Liver (tissue), 9 donors: ENCODE measurements around the gene FASTK. TPM values are rescaled to one million over a fixed set of nuclear protein-coding genes. Genes with fewer than 3 reads are reported as not detected.

Source experiments
- DNase-seq: peaks from one replicate; pipeline ENCODE4 v3.0.0-alpha.2; 2017; ENCODE audit warnings: low spot score
- H3K27ac ChIP-seq, 2 donors: one replicate each; pipeline ENCODE4 v1.7.0; 2013; ENCODE audit warnings: inconsistent platforms in 2 of 2, low read length in 2 of 2, control low read depth in 1 of 2, low read depth in 1 of 2, mild to moderate bottlenecking in 1 of 2
- H3K27me3 ChIP-seq, 4 donors: one replicate each; pipeline versions ENCODE4 v1.6.1 to v1.7.0; 2013; ENCODE audit warnings: low read length in 3 of 4, inconsistent platforms in 1 of 4, mild to moderate bottlenecking in 1 of 4, moderate library complexity in 1 of 4; ENCODE audit not compliant: control insufficient read depth in 4 of 4, insufficient read depth in 4 of 4
- H3K36me3 ChIP-seq, 4 donors: one replicate each; pipeline versions ENCODE4 v1.6.1 to v1.7.0; 2013; ENCODE audit warnings: low read length in 3 of 4, mild to moderate bottlenecking in 3 of 4, low read depth in 1 of 4, moderate library complexity in 1 of 4; ENCODE audit not compliant: control insufficient read depth in 4 of 4, insufficient read depth in 3 of 4
- H3K4me1 ChIP-seq, 4 donors: one replicate each; pipeline versions ENCODE4 v1.6.1 to v1.7.0; 2013; ENCODE audit warnings: low read length in 3 of 4, mild to moderate bottlenecking in 3 of 4, moderate library complexity in 1 of 4; ENCODE audit not compliant: control insufficient read depth in 4 of 4, insufficient read depth in 4 of 4
- H3K4me3 ChIP-seq, 3 donors: one replicate each; pipeline versions ENCODE4 v1.6.1 to v1.7.0; 2013; ENCODE audit warnings: low read length in 3 of 3, control low read depth in 1 of 3, low read depth in 1 of 3, mild to moderate bottlenecking in 1 of 3
- H3K9ac ChIP-seq, 2 donors: one replicate each; pipeline ENCODE4 v1.7.0; 2013; ENCODE audit warnings: low read length in 2 of 2, mild to moderate bottlenecking in 2 of 2, moderate library complexity in 2 of 2, control low read depth in 1 of 2, low read depth in 1 of 2
- H3K9me3 ChIP-seq, 4 donors: one replicate each; pipeline versions ENCODE4 v1.6.1 to v1.7.0; 2013; ENCODE audit warnings: low read length in 3 of 4; ENCODE audit not compliant: control insufficient read depth in 4 of 4
- EGR1 ChIP-seq, 2 donors: IDR thresholded peaks; 2 replicates each; pipeline ENCODE4 v1.6.1; 2016 to 2018; ENCODE audit warnings: antibody characterized with exemption in 2 of 2, low read depth in 2 of 2
- FOXA1 ChIP-seq: IDR thresholded peaks from 2 replicates; pipeline ENCODE4 v1.6.1; 2016; ENCODE audit warnings: antibody characterized with exemption
- FOXA2 ChIP-seq: IDR thresholded peaks from 2 replicates; pipeline ENCODE4 v1.6.1; 2016; ENCODE audit warnings: antibody characterized with exemption
- GABPA ChIP-seq, 2 donors: IDR thresholded peaks in 1 of 2; conservative IDR thresholded peaks in 1 of 2; 2 replicates each; pipeline ENCODE4 v1.6.1; 2016; ENCODE audit warnings: antibody characterized with exemption in 2 of 2, mild to moderate bottlenecking in 1 of 2, moderate library complexity in 1 of 2
- HNF4A ChIP-seq, 2 donors: conservative IDR thresholded peaks; 2 replicates each; pipeline ENCODE4 v1.6.1; 2016; ENCODE audit warnings: antibody characterized with exemption in 2 of 2, mild to moderate bottlenecking in 2 of 2
- HNF4G ChIP-seq: IDR thresholded peaks from 2 replicates; pipeline ENCODE4 v1.6.1; 2016; ENCODE audit warnings: antibody characterized with exemption
- JUND ChIP-seq, 2 donors: IDR thresholded peaks; 2 replicates each; pipeline ENCODE4 v1.6.1; 2016; ENCODE audit warnings: antibody characterized with exemption in 2 of 2
- NR2F2 ChIP-seq: IDR thresholded peaks from 2 replicates; pipeline ENCODE4 v1.6.1; 2016; ENCODE audit warnings: antibody characterized with exemption
- RAD21 ChIP-seq, 2 donors: IDR thresholded peaks; 2 replicates each; pipeline ENCODE4 v1.6.1; 2016; ENCODE audit warnings: antibody characterized with exemption in 2 of 2, mild to moderate bottlenecking in 2 of 2
- REST ChIP-seq: IDR thresholded peaks from 2 replicates; pipeline ENCODE4 v1.6.1; 2016; ENCODE audit warnings: antibody characterized with exemption, mild to moderate bottlenecking
- SP1 ChIP-seq: IDR thresholded peaks from 2 replicates; pipeline ENCODE4 v1.6.1; 2018; ENCODE audit warnings: antibody characterized with exemption, mild to moderate bottlenecking
- TAF1 ChIP-seq: conservative IDR thresholded peaks from 2 replicates; pipeline ENCODE4 v1.6.1; 2016; ENCODE audit warnings: antibody characterized with exemption, mild to moderate bottlenecking
- YY1 ChIP-seq: IDR thresholded peaks from 2 replicates; pipeline ENCODE4 v1.6.1; 2016; ENCODE audit warnings: antibody characterized with exemption, mild to moderate bottlenecking
- WGBS: extraction: QIAGEN DNeasy Blood & Tissue Kit; methylation state at CpG from one replicate; pipeline ENCODE4 v1.1.7; 2013; 5-methylcytosine and 5-hydroxymethylcytosine counted together
- polyA plus RNA-seq, 2 donors: library from polyadenylated mRNA; stranded (reverse) in 1 of 2; unstranded in 1 of 2; fragments of 200-250 nt in 1 of 2; fragments of >200 nt in 1 of 2; fragmentation: Nextera tagmentation in 1 of 2; extraction: Ambion mirVana in 1 of 2; gene quantifications; one replicate each; pipeline versions ENCODE4 v1.2.1 to v1.2.3, GENCODE V29; 2013 to 2015
- total RNA-seq, 2 donors: library from RNA; depleted of rRNA; stranded (reverse); fragments of >200 nt; gene quantifications; one replicate each; pipeline ENCODE4 v1.2.3, GENCODE V29; 2014
- TF ChIP-seq, protein P1 (sequence below): fragments of 150-350 bp; IDR thresholded peaks from 2 replicates; pipeline ENCODE4 v1.5.1; 2017; ENCODE audit warnings: improper control_type of control experiment, low read depth, low read length; ENCODE audit not compliant: missing input control
- TF ChIP-seq, protein P2 (sequence below): IDR thresholded peaks from 2 replicates; pipeline ENCODE4 v1.6.1; 2016; ENCODE audit warnings: antibody characterized with exemption
- TF ChIP-seq, protein P3 (sequence below): IDR thresholded peaks from 2 replicates; pipeline ENCODE4 v1.6.1; 2016; ENCODE audit warnings: antibody characterized with exemption
- donor health status: healthy.
- donor health status: healthy.
- donor health status: healthy.
- donor health status: healthy.
- donor health status: healthy.

Gene FASTK
- total and polyA plus RNA-seq, 4 donors: 31.1 to 62.8 (median 43.7) TPM

DNA sequence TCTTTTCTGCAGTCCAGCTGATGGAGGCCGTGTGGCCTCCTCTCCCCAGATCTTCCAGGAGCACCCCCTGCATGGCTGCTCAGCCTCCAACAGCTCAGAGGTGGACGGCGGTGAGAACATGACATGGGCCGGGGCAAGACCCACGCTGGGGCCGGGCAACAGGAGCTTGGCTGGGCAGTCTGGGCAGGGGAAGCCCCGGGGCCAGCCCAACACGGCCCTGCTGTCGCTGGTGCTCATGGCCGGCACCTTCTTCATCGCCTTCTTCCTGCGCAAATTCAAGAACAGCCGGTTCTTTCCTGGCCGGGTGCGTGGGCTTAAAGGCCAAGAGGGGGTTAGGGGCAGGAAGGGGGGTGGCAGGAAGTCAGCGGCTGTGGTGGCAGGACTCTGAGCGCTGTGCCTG is 6.6 kb downstream of the FASTK start (continued):
- TF ChIP-seq FOXA2 (no peak), RAD21 (IDR thresholded peaks at IDR 0.05) (no peak)

- H3K9ac ChIP-seq: no peak overlapping the region
- H3K4me1 ChIP-seq: no peaks in the 10 kb centered on the region
- TF ChIP-seq HNF4A (conservative IDR thresholded peaks at IDR 0.05) (no peak), RAD21 (IDR thresholded peaks at IDR 0.05) (no peak), GABPA (IDR thresholded peaks at IDR 0.05 in 1 of 2, conservative IDR thresholded peaks at IDR 0.05 in 1 of 2) (no peak), JUND (IDR thresholded peaks at IDR 0.05) (no peak), YY1 (no peak), REST (no peak), EGR1 (IDR thresholded peaks at IDR 0.05; ENCODE audit: low read depth in 2 of 2) (no peak), HNF4G (no peak), SP1 (no peak), NR2F2 (no peak), FOXA2 (no peak), TAF1 (no peak), FOXA1 (no peak)
- TF ChIP-seq, protein P1, sequence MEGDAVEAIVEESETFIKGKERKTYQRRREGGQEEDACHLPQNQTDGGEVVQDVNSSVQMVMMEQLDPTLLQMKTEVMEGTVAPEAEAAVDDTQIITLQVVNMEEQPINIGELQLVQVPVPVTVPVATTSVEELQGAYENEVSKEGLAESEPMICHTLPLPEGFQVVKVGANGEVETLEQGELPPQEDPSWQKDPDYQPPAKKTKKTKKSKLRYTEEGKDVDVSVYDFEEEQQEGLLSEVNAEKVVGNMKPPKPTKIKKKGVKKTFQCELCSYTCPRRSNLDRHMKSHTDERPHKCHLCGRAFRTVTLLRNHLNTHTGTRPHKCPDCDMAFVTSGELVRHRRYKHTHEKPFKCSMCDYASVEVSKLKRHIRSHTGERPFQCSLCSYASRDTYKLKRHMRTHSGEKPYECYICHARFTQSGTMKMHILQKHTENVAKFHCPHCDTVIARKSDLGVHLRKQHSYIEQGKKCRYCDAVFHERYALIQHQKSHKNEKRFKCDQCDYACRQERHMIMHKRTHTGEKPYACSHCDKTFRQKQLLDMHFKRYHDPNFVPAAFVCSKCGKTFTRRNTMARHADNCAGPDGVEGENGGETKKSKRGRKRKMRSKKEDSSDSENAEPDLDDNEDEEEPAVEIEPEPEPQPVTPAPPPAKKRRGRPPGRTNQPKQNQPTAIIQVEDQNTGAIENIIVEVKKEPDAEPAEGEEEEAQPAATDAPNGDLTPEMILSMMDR: no peak
- TF ChIP-seq, protein P2, sequence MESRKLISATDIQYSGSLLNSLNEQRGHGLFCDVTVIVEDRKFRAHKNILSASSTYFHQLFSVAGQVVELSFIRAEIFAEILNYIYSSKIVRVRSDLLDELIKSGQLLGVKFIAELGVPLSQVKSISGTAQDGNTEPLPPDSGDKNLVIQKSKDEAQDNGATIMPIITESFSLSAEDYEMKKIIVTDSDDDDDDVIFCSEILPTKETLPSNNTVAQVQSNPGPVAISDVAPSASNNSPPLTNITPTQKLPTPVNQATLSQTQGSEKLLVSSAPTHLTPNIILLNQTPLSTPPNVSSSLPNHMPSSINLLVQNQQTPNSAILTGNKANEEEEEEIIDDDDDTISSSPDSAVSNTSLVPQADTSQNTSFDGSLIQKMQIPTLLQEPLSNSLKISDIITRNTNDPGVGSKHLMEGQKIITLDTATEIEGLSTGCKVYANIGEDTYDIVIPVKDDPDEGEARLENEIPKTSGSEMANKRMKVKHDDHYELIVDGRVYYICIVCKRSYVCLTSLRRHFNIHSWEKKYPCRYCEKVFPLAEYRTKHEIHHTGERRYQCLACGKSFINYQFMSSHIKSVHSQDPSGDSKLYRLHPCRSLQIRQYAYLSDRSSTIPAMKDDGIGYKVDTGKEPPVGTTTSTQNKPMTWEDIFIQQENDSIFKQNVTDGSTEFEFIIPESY: no peak
- TF ChIP-seq, protein P3, sequence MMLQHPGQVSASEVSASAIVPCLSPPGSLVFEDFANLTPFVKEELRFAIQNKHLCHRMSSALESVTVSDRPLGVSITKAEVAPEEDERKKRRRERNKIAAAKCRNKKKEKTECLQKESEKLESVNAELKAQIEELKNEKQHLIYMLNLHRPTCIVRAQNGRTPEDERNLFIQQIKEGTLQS: no peak
- H3K9me3 ChIP-seq: no peaks in the 10 kb centered on the region
- peaks cover 47 to 93% (median 52%) of the 10 kb centered on the region in 4 donors for H3K36me3 ChIP-seq
- H3K27me3 ChIP-seq: no peaks in the 10 kb centered on the region
- DNase-seq: no peak
- no peak overlapping the region for H3K4me3 ChIP-seq
- 95% methylated on average over 39 of the region's 39 CpGs for WGBS
- no peak overlapping the region for H3K27ac ChIP-seq
Observed at GRCh38 chr7:151071032-151071866, 9.4 kb downstream of the FASTK start.
